Measurements from ENCODE around the gene TFEC. TPM values are rescaled to one million over a fixed set of nuclear protein-coding genes. Genes with fewer than 3 reads are reported as not detected.
"Not testable (repeated sequence)": the region's sequence is repeated elsewhere in the genome, so short reads cannot be mapped to it uniquely, and the experiment has no call there.

TFEC gene
- polyA plus RNA-seq, 6 donors from 2014 or later: 0.56 to 2.1 (median 1.3) TPM; not detected in 2

DNA sequence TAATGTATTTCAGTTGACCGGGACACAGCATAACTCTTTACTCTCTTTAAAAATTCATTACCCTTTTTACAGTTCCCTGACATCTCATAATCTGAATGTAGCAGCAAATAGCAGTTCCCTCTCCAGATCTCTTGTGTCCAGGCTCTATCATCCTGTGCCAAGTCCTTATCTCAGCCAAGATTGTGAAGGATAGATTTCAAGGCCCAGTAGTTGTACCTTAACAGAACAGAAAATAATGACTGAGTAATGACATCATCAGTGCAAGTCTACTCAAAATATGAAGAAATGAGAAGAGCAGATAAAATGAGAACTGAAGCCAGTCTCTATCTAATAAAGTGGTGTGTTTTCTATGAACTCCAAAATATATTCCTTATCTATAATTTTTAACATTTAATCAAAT lies 92.6 kb downstream of the TFEC start:
- no peaks in the 10 kb centered on the region for H3K27me3 Mint-ChIP-seq
- H3K9me3 Mint-ChIP-seq: no peaks in the 10 kb centered on the region
- H3K4me1 Mint-ChIP-seq: no peaks in the 10 kb centered on the region
- ATAC-seq (ENCODE audit: low read depth in 2 of 2) (no peak), DNase-seq (no peak)
- no peak overlapping the region for H3K4me3 Mint-ChIP-seq
- no peaks in the 10 kb centered on the region for H3K36me3 Mint-ChIP-seq
- H3K27ac Mint-ChIP-seq: no peak overlapping the region

DNA sequence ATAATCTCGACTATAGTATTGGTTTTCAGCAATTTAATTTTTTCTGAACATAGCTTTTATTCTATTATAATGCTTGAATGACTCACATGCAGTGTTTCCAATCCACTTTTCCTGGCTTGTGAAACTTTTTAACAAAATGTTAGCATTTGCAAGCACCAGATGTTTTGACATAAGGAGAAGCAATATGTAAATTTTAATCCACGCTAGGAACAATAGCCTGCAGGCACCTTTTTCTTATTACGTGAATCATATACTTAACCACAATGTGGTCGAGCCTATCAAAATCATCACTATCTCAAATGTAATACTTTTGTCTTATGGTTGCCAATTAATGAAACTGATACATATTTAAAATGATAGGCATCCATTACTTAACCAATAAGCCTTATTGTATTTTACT lies 97.1 kb downstream of the TFEC start:
- ATAC-seq (ENCODE audit: low read depth in 2 of 2) (no peak), DNase-seq (no peak)
- peaks cover 0 to 5% (median 0%) of the 10 kb centered on the region in 7 donors for H3K9me3 Mint-ChIP-seq
- H3K36me3 Mint-ChIP-seq: no peaks in the 10 kb centered on the region
- H3K4me1 Mint-ChIP-seq: no peaks in the 10 kb centered on the region
- H3K4me3 Mint-ChIP-seq: no peak overlapping the region
- H3K27ac Mint-ChIP-seq: no peak overlapping the region
- H3K27me3 Mint-ChIP-seq: no peaks in the 10 kb centered on the region

DNA sequence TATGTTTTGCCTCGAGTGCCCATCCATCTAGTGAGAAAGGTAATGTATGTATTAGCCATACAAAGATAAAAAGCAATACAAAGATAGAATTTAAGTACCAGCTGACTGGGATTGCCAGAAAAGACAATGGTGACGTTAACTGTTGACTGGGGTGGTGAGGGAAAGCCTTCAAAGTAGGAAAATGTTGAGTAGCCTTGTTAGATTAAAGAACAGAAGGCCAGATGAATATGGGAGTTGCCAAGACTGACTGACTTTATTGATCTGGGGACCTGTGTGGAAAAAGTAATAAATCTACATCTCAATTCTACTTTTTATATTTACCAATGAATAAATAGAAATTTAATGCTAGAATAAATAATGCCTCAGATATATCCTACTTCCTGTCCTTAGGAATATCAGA lies 97.7 kb downstream of the TFEC start:
- H3K4me1 Mint-ChIP-seq: no peaks in the 10 kb centered on the region
- DNase-seq (no peak), ATAC-seq (ENCODE audit: low read depth in 2 of 2) (no peak)
- peaks cover 0 to 5% (median 0%) of the 10 kb centered on the region in 7 donors for H3K9me3 Mint-ChIP-seq
- H3K27me3 Mint-ChIP-seq: no peaks in the 10 kb centered on the region
- no peaks in the 10 kb centered on the region for H3K36me3 Mint-ChIP-seq
- no peak overlapping the region for H3K27ac Mint-ChIP-seq
- H3K4me3 Mint-ChIP-seq: no peak overlapping the region

DNA sequence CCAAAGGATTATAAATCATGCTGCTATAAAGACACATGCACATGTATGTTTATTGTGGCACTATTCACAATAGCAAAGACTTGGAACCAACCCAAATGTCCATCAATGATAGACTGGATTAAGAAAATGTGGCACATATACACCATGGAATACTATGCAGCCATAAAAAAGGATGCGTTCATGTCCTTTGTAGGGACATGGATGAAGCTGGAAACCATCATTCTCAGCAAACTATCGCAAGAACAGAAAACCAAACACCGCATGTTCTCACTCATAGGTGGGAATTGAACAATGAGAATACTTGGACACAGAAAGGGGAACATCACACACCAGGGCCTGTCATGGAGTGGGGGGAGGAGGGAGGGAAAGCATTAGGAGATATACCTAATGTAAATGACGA lies 100.4 kb downstream of the TFEC start:
- not testable (repeated sequence) for DNase-seq; H3K4me3 Mint-ChIP-seq; H3K4me1 Mint-ChIP-seq; H3K27ac Mint-ChIP-seq; H3K36me3 Mint-ChIP-seq; H3K27me3 Mint-ChIP-seq; ATAC-seq (ENCODE audit: low read depth in 2 of 2); H3K9me3 Mint-ChIP-seq

DNA sequence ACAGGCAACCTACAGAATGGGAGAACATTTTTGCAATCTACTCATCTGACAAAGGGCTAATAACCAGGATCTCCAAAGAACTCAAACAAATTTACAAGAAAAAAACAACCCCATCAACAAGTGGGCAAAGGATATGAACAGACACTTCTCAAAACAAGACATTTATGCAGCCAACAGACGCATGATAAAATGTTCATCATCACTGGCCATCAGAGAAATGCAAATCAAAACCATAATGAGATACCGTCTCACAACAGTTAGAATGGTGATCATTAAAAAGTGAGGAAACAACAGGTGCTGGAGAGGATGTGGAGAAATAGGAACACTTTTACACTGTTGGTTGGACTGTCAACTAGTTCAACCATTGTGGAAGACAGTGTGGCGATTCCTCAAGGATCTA lies 100.8 kb downstream of the TFEC start:
- H3K4me1 Mint-ChIP-seq; DNase-seq; H3K27ac Mint-ChIP-seq; H3K36me3 Mint-ChIP-seq; ATAC-seq (ENCODE audit: low read depth in 2 of 2); H3K9me3 Mint-ChIP-seq; H3K27me3 Mint-ChIP-seq: not testable (repeated sequence)
- H3K4me3 Mint-ChIP-seq: peak overlapping the region in 1 of 8 donors; percentile 18

DNA sequence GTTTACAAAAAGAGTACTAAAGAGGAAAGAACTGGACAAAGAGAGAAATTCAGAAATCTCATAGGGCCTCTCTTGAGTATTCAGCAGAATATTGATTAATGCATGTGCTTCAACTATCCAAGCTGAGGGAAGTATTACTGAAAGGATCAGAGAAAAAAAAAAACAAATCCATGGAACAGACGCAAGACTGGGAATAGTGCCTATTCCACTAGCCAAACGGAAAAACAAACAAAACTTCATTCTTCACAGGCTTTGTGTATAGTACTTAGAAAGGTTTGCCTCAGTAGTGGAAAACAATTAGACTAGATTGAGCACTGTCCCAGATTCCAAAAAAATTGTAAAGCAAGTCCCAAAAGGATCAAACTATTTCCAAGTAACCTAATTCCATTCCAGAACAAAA lies 106.2 kb downstream of the TFEC start:
- Mint-ChIP-seq H3K27ac (no peak overlapping the region), H3K9me3 (peaks cover 0 to under 1% (median 0%) of the 10 kb centered on the region in 7 donors), H3K36me3 (no peaks in the 10 kb centered on the region), H3K4me1 (no peaks in the 10 kb centered on the region), H3K4me3 (no peak overlapping the region), H3K27me3 (no peaks in the 10 kb centered on the region)
- no peak for DNase-seq
- ATAC-seq (ENCODE audit: low read depth in 2 of 2): no peak

DNA sequence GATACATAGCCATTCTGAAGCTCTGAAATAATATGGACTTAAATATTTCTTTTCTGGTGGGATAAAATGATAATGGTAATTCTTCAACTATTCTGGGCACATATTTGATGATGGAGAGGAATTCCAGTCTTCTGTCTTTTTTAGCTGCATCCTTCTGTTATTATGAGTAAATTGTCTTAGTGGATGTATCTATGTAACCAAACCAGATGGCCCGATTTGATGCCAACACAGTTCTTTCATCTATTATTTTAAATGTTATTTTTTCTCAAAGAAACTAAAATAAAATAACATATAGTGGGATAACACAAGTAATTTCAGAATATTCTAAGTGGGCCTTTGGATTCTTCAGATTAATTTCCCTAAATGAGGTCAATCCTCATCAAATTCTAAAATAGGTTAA lies 110.2 kb downstream of the TFEC start:
- DNase-seq: no peak
- Mint-ChIP-seq H3K27ac (no peak overlapping the region), H3K4me3 (no peak overlapping the region), H3K9me3 (no peaks in the 10 kb centered on the region), H3K27me3 (no peaks in the 10 kb centered on the region), H3K36me3 (no peaks in the 10 kb centered on the region), H3K4me1 (no peaks in the 10 kb centered on the region)
- no peak for ATAC-seq (ENCODE audit: low read depth in 2 of 2)

DNA sequence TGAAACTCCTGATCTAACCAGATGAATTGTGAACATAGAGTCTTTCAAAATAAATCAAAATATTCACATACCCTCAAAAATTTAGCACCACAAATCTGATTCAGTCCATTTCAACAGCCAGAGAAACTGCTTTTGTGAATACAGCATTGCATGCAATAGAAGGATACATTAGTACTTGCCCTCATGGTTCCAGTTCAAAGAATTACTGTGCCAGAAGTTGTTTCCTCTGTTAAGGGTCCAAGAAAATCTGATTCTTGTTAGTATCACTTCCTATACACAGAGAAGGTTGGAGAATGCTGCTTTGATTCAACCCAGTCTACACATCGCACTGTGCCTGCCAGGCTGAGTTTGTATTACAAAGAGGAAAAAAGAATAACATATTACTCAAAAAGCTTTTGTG lies 115.6 kb downstream of the TFEC start:
- peaks cover 0 to 5% (median 0%) of the 10 kb centered on the region in 3 donors for H3K4me1 Mint-ChIP-seq
- H3K4me3 Mint-ChIP-seq: no peak overlapping the region
- H3K36me3 Mint-ChIP-seq: no peaks in the 10 kb centered on the region
- peaks cover 0 to 4% (median 0%) of the 10 kb centered on the region in 3 donors for H3K27me3 Mint-ChIP-seq
- no peak for DNase-seq
- no peak for ATAC-seq (ENCODE audit: low read depth in 2 of 2)
- H3K27ac Mint-ChIP-seq: no peak overlapping the region
- H3K9me3 Mint-ChIP-seq: no peaks in the 10 kb centered on the region

DNA sequence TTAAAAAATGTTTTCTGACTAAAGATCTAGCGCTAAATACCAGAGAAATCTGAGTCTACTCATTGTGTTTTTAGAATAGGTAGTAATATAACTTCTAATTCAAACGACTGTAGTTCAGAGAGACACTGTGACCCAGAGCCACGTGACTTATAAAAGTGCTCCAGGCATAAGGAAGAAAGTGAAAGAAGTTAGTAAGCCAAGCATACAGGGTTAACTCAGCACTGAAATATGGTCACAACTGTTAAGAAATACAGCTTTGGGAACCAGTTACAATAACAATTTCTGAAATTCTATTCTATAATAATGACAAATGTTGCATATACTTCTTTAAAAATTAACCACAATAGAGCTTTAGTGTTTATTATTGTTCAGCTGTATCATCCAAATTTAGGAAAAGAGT lies 119.1 kb downstream of the TFEC start:
- H3K4me1 Mint-ChIP-seq: peaks cover 0 to 5% (median 0%) of the 10 kb centered on the region in 3 donors
- ATAC-seq (ENCODE audit: low read depth in 2 of 2): no peak
- no peak for DNase-seq
- no peak overlapping the region for H3K4me3 Mint-ChIP-seq
- no peaks in the 10 kb centered on the region for H3K36me3 Mint-ChIP-seq
- H3K9me3 Mint-ChIP-seq: no peaks in the 10 kb centered on the region
- no peak overlapping the region for H3K27ac Mint-ChIP-seq
- H3K27me3 Mint-ChIP-seq: peaks cover 0 to 4% (median 0%) of the 10 kb centered on the region in 3 donors

DNA sequence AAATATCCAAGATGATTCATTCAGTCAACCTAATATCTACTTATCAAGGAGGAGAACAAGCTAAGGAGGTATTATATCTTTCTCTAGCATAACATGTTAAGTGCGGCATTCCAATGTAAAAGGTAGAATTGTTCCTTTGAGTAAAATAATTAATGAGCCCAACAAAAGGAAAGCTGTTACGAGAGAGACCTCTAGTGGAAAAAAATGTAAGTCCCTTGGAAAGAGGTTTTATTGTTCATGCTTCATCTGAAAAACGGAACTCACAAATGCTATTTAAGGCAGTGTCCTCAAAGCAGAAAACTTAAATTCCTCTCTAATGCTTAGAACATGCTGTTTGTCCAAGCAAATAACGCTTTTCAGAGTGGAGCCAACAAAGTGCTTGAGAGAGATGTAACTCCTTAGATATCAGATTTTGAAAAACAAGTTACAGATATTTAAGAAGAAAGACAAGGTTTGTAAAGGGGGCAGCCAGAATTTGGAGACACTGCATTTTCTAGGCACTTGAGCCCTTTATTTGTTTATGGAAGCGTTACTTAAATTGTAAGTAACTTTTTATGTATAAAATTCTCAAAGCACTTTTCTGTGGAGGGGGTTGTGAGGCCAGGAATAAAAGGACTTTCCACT lies 119.9 kb downstream of the TFEC start:
- ATAC-seq (ENCODE audit: low read depth in 2 of 2): no peak
- Mint-ChIP-seq H3K27ac (no peak overlapping the region), H3K9me3 (no peaks in the 10 kb centered on the region), H3K4me1 (peaks cover 0 to 5% (median 0%) of the 10 kb centered on the region in 3 donors), H3K36me3 (no peaks in the 10 kb centered on the region), H3K4me3 (no peak overlapping the region), H3K27me3 (peaks cover 0 to 4% (median 0%) of the 10 kb centered on the region in 3 donors)
- DNase-seq: peak; percentile 3

DNA sequence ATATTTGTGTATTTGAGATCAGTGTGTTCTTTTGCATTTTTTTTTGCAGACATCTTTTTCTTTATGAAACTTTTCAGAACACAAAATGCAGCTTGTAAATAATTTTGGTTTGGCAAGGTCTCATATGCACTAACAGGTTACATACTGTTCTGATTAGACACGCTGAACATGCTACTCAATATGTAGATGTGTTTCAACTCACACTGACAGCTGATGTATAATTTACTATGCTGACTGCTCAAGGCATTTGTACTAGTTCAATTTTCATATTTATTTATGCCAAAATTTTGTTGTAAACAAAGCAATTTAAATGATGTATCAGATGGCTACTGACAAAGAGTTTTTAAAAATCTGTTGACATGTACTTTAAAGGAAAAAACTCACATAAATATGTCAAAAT lies 123.8 kb downstream of the TFEC start:
- no peak overlapping the region for H3K27ac Mint-ChIP-seq
- no peaks in the 10 kb centered on the region for H3K36me3 Mint-ChIP-seq
- no peaks in the 10 kb centered on the region for H3K27me3 Mint-ChIP-seq
- ATAC-seq (ENCODE audit: low read depth in 2 of 2): no peak
- H3K9me3 Mint-ChIP-seq: no peaks in the 10 kb centered on the region
- no peak for DNase-seq
- H3K4me3 Mint-ChIP-seq: no peak overlapping the region
- peaks cover 0 to 5% (median 0%) of the 10 kb centered on the region in 3 donors for H3K4me1 Mint-ChIP-seq

DNA sequence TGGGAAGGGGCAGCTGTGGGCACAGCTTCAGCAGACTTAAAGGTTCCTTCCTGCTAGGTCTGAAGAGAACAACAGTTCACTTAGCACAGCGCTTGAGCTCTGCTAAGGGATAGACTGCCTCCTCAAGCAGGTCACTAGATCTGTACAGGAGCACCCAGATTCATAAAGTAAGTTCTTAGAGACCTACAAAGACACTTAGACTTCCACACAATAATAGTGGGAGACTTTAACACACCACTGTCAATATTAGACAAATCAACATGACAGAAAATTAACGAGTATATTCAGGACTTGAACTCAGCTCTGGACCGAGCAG lies 140.9 kb downstream of the TFEC start:
- no peak overlapping the region for H3K27ac Mint-ChIP-seq
- H3K9me3 Mint-ChIP-seq: peaks cover 2 to 19% (median 9%) of the 10 kb centered on the region in 7 donors
- H3K4me1 Mint-ChIP-seq: no peaks in the 10 kb centered on the region
- ATAC-seq (ENCODE audit: low read depth in 2 of 2) (no peak), DNase-seq (no peak)
- H3K36me3 Mint-ChIP-seq: no peaks in the 10 kb centered on the region
- H3K27me3 Mint-ChIP-seq: no peaks in the 10 kb centered on the region
- H3K4me3 Mint-ChIP-seq: no peak overlapping the region

DNA sequence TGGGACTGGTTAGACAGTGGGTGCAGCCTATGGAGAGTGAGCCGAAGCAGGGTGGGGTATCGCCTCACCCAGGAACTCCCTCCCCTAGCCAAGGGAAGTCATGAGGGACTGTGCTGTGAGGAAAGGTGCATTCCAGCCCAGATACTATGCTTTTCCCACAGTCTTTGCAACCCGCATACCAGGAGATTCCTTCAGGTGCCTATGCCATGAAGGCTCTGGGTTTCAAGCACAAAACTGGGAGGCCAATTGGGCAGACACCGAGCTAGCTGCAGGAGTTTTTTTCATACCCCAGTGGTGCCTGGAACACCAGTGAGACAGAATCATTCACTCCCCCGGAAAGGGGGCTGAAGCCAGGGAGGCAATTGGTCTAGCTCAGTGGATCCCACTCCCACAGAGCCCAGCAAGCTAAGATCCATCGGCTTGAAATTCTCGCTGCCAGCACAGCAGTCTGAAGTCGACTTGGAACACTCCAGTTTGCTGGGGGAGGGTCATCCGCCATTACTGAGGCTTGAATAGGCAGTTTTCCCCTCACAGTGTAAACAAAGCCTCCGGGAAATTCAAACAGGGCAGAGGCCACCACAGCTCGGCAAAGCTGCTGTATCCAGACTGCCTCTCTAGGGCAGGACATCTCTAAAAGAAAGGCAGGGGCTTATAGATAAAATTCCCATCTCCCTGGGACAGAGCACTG lies 141.4 kb downstream of the TFEC start:
- Mint-ChIP-seq H3K4me1 (no peaks in the 10 kb centered on the region), H3K27me3 (no peaks in the 10 kb centered on the region), H3K9me3 (peaks cover 2 to 19% (median 9%) of the 10 kb centered on the region in 7 donors), H3K36me3 (no peaks in the 10 kb centered on the region), H3K4me3 (no peak overlapping the region), H3K27ac (no peak overlapping the region)
- DNase-seq (no peak), ATAC-seq (ENCODE audit: low read depth in 2 of 2) (no peak)

DNA sequence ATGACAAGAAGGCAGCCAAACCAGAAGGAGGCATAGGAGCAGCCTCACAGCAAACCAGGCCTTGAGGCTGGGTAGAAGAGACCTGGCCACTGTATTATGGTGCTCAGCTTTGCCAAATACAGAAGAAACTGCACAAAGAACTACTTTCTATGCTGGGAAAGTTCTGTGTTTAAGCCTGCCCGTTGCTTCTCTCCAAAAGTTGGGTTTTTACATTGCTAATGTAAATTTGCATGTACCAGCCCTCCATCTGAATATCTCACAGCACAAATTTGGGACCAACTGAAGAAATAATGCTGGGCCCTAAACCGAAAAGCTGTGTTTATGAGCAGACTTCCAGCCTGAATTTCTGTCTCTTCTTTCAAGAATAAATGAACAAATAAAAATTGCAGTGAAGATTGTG lies 145.0 kb downstream of the TFEC start:
- no peak overlapping the region for H3K4me3 Mint-ChIP-seq
- no peaks in the 10 kb centered on the region for H3K36me3 Mint-ChIP-seq
- H3K9me3 Mint-ChIP-seq: peaks cover 0 to 13% (median 5%) of the 10 kb centered on the region in 7 donors
- ATAC-seq (ENCODE audit: low read depth in 2 of 2): no peak
- H3K27me3 Mint-ChIP-seq: peaks cover 0 to under 1% (median 0%) of the 10 kb centered on the region in 3 donors
- no peak overlapping the region for H3K27ac Mint-ChIP-seq
- DNase-seq: no peak
- no peaks in the 10 kb centered on the region for H3K4me1 Mint-ChIP-seq

Measured in naive B cell (primary cell).